Stimulated activated CD8-positive, alpha-beta memory T cell treated with anti-CD3 and anti-CD28 coated beads, Interleukin-7, amount 100 ng/mL, for 48 hours (primary cell): Measurements from ENCODE around the gene MEGF11.

Experiments used
- DNase-seq, 2 donors: peaks; one replicate each; pipeline ENCODE4 v3.0.0-alpha.2; 2020; ENCODE audit warnings: low read depth in 1 of 2; ENCODE audit errors: extremely low read depth in 1 of 2

The MEGF11 gene

DNA sequence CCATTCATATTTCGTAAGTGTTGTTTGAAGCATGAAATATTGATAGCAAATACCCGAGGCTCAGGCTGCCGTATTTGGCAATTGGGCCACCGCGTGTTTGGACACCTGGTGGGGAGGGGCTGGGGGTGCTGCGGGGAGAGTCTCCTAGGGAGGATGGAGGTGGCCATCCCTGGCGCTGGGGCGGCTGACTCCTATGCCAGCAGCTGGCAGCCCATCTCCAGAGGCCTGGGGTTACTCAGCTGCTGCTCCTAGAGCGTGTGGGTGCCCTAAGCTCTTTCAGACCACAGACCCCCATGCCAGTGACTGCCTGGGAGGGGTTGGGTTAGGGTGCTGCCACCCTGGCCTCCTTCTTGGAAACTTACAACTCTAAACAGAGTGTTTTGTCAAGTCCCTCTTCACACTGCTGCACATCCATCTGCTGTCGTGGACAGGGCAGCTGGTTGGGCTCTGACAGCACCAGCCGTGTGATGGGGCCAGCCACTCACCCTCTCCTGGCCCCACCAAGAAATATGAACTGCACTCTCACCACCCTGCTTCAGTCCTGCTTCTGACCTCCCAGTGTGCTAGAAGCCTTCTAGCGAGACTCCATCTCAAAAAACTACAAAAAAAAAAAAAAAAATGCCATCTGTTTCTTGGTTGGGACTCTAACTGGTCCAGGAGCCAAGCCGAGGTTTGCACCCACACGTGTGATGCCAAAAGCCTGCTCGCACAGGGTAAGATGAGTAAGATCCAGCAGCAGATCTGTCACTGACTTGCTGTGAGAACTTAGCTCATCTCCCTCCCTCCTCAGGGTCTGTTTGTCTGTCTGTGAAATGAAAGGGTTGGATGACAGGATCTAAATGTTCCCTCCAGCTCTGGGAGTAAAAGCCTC lies 156.2 kb downstream of the MEGF11 start:
- DNase-seq = no peak

DNA sequence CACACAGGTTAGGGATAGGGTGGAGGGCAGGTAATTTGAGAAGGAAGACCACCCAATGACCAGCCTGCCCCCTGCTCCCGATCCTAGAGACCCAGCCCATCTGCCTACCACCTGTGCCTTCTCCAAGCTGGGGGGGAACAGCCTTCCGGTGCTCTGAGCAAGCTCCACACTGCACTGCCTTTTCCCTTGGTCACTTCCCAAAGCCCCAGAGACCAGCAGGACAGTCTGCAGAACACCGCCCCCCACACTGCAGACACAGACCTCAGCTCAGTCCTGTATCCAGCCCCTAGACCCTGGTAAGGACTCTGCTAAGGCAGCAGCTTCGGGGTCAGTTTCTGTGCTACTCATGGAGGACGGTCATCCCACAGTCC lies 156.9 kb downstream of the MEGF11 start:
- DNase-seq = no peak

DNA sequence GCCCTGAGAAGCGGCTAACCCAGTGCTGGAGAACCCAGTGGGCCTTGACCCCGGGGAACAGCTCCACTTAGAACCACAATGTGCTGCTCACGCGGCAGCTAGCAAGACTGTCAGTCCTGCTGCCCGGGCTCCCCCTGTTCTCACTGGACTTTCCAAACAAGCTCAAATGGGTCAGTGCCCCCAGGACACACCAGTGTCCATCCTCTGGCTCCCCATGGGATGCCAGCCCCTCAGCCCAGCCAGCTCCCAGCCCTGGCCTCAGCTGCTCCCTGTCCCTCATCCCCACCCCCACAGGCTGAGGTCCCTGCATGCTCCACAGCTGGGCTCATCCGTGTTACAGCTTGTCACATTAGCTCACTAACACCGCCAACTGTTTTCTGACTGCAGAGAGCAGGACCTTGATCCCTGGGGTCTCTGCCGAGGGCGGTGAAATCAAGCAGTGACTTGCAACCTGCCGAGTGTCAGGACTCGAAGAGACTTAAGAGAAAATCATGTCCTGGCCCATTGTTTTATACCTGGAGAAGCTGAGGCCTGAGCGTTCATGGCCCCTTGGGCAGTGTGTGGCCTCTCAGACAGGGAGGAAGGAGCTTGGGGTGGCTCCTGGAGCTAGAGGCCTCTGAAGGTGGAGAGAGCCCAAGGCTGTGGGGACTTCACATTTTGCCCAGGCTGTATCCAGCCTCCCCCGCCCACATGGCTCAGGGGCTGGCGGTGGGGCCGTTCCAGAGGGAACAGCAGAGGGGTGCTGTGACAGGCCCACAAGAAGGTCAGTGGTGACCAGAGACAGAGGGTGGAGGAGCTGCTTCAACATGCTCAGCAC lies 157.5 kb downstream of the MEGF11 start:
- DNase-seq = no peak

GRCh38 chr15:66094331-66094730 lies 159.2 kb downstream of the MEGF11 start:
- DNase-seq = no peak

DNA sequence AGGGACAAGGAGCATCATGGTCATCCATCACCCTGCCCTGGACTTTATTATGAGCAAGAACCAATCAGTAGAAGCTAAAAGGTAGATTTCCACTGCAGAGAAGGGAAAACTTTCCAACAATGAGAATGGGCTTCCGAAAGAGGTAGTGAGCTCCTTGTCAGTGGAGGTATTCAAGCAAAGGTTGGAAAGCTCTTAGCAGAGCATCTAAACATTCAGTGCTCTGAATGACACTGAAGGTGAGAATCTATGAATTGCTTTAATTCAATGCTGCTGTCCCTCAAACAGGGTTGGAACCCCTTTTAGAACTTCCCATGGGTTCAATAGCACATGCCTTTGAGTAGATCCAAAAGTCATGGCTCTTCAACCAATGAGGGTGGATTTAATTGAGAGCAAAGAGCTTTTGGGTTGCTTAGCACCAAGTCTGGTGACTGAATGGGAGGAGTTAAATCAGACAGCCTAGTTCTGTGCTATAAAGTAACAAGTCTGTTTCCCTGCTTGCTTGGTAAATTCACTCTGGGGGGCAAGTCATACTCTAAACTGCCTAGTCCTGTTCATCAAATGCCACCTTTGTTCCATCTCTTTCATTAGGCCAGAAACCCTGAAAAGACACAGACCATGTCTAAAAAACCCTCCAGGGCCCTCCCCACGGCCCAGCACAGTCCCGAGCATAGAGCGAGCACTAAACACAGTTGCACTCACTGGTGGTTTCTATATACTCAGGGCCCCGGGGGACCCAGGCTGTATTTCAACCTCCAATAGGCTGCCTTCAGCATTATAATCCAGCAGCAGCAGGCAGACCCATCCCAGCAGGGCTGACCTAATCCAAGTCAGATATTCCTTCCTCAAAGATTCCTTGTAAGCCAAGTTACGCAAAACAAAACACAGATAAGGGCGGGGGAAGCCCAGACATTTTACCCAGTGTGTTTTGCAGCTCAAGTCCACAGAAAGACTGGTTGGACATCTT lies 161.2 kb downstream of the MEGF11 start:
- no peak for DNase-seq

- DNase-seq = no peak
These were observed 164.0 kb downstream of the MEGF11 start for GRCh38 chr15:66089509-66089908.

DNA sequence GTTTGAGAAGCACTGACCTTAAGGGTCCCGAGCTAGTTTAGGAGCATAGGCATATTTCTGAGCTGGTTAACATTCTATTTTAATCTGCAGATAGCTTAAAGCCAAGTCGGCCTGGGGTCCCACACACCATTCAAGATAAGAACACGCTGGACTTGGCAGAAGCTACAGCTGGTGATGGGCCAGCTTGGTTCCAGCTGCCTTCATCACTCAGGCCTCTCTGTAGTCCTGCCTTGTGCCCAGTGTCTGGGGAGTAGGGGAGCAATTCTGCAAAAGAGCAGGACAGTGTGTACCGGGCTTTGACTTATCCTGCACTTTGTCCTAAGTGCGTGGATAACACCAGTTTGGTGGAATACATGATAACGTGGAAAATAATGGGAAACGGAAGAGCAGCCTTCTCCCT lies 164.5 kb downstream of the MEGF11 start:
- DNase-seq = no peak

- no peak for DNase-seq
These were observed 168.4 kb downstream of the MEGF11 start for GRCh38 chr15:66085128-66085527.

DNA sequence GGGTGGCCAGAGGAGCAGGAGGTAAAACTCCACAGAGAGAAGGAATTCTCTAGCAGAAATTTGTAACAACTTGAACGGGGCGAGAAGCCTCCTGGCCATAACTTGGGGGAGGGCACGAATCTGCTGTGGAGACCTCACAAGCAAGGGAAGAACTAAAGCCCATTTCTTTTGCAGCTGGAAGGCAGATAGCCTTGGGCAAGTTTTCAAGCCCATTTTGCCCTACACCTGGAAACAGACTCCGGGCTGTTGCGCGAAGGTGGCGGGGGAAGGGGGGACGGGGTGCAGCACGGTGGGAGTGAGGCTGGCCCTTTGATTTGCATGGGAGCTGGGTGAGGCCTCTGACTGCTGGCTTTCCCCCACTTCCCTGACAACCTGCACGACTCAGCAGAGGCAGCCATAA lies 168.8 kb downstream of the MEGF11 start:
- DNase-seq = no peak

- no peak for DNase-seq
These were observed 172.7 kb downstream of the MEGF11 start for GRCh38 chr15:66080717-66081398.

DNA sequence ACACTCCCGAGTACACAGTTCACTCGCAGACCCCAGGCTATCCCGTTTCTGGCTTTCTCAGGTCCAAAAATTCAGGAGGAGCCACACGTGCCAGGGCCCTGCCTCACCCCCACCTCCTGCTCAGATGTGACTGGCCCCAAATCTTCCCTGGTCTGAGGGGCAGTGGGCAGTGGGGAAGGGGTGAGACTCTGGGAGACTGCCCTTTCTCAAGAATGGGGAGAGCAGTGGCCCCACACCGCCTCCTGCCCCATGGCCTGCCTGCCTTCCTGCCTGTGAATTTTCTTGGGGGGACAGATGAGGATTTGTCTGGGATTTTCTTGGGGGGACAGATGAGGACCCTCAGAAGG lies 174.6 kb downstream of the MEGF11 start:
- no peak for DNase-seq

DNA sequence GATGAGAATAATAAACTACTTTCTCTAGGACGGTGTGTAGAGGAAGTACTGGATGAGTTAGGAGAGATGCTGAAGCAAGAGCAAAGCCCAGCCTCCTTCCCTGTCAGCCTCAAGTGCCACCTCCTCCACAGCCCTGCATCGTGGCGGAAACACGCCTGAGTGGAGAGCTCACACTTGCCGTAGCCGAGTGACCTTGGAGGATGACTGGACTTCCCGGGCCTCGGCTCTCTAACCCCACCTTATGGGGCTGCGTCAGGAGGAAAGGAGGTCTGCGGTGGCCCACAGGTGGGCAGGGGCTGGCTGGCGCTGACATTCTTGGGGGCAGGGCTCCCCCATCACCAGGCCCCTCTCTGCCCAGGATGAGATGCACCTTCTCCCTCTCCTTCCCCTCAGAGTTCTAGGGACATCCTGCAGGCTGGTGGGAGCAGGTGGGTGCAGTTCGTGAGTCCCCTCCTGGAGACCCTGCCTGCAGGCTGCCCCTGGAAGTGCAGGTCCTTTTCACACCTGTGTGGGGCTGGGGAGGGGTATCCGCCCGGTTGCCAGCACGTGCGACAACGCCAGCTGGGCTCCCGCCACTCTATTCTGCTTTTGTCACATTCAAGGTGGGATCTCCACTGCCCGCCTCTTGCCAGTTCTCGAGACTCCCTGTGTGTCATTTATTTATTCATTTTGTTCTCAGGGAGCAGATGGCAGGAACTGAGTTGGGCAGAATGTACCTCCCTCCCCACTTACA lies 175.2 kb downstream of the MEGF11 start:
- DNase-seq = no peak

- no peak for DNase-seq
These were observed 176.3 kb downstream of the MEGF11 start for GRCh38 chr15:66077320-66077663.

- DNase-seq = no peak
These were observed 176.8 kb downstream of the MEGF11 start for GRCh38 chr15:66076591-66077319.

- DNase-seq = no peak
These were observed 177.6 kb downstream of the MEGF11 start for GRCh38 chr15:66075947-66076346.

GRCh38 chr15:66072616-66073361 lies 180.8 kb downstream of the MEGF11 start:
- no peak for DNase-seq

- no peak for DNase-seq
These were observed 181.6 kb downstream of the MEGF11 start for GRCh38 chr15:66071921-66072295.

GRCh38 chr15:66071160-66071920 lies 182.2 kb downstream of the MEGF11 start:
- no peak for DNase-seq
